VCaP (cell line): ENCODE measurements around the gene DPPA2.

Experiments used
- H3K27ac ChIP-seq: fragments of 450-650 bp; 2 replicates; pipeline ENCODE4 v1.5.1; 2017
- CTCF ChIP-seq: fragments of 450-650 bp; conservative IDR thresholded peaks from 2 replicates; pipeline ENCODE4 v1.5.1; 2017; ENCODE audit warnings: mild to moderate bottlenecking, moderate library complexity

Gene DPPA2

GRCh38 chr3:109252641-109253040, 63.7 kb downstream of the DPPA2 start:
- TF ChIP-seq CTCF = no peak
- no peak overlapping the region for H3K27ac ChIP-seq
